Left hindlimb (tissue), 1 donor: ENCODE data around the gene ATXN1.
"Not testable (repeated sequence)": the region's sequence is repeated elsewhere in the genome, so short reads cannot be mapped to it uniquely, and the experiment has no call there.

Experiments
- DNase-seq: peaks from one replicate; pipeline ENCODE4 v3.0.0-alpha.2; 2018

ATXN1 gene

GRCh38 chr6:16263464-16264099, 497.7 kb downstream of the ATXN1 start:
- DNase-seq = not testable (repeated sequence)

GRCh38 chr6:16262773-16263172, 498.5 kb downstream of the ATXN1 start:
- not testable (repeated sequence) for DNase-seq

GRCh38 chr6:16260602-16261001, 500.7 kb downstream of the ATXN1 start:
- not testable (repeated sequence) for DNase-seq

GRCh38 chr6:16259604-16260003, 501.7 kb downstream of the ATXN1 start:
- DNase-seq = not testable (repeated sequence)

- no peak for DNase-seq
Observed at GRCh38 chr6:16258709-16259075, 502.6 kb downstream of the ATXN1 start.

- DNase-seq = peak; percentile 49
Observed at GRCh38 chr6:16257999-16258708, 503.1 kb downstream of the ATXN1 start.

GRCh38 chr6:16256781-16257180, 504.5 kb downstream of the ATXN1 start:
- DNase-seq = no peak

GRCh38 chr6:16254535-16254934, 506.7 kb downstream of the ATXN1 start:
- no peak for DNase-seq

GRCh38 chr6:16253399-16254144, 507.7 kb downstream of the ATXN1 start:
- no peak for DNase-seq

GRCh38 chr6:16252686-16253299, 508.5 kb downstream of the ATXN1 start:
- DNase-seq = no peak

- DNase-seq = no peak
Observed at GRCh38 chr6:16251706-16252105, 509.6 kb downstream of the ATXN1 start.

GRCh38 chr6:16249971-16250370, 511.3 kb downstream of the ATXN1 start:
- DNase-seq = no peak
